Measurements from ENCODE around the gene GPC6.

Gene GPC6

DNA sequence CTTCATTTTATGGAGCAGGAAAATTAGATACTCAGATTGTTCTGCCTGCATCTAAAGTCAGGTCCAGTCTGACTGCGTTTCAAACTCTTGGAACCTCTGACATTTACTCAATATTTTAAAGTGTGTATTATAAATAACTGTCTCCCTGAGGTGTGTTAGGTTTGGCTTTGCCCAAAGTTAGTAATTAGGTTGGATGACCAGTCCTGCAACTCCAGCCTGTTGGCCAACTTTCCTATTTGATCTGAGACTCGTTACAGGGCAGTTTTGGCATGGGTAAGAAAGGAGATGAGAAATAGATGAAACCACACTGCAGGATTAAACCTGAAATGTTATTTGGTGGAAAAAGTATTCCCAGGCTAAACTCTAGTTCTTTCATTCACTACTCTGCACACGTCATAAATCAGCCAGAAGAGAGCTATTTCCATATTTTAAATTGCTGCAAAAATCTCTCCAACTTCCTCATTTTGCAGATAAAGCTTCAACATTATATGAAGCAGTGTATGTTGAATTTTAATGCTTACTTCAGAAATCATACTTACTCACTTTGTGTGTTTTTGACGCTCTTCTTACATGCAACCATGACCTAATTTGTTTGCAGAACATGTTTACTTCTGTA lies 895.8 kb downstream of the GPC6 start:
- Histone ChIP-seq H2AK5ac (ENCODE audit: low read depth, low read length) (no peak overlapping the region), H2AFZ (ENCODE audit: low read length) (no peak overlapping the region), H3K79me1 (ENCODE audit: low read depth, low read length) (no peaks in the 10 kb centered on the region), H3K23ac (ENCODE audit: low read depth, low read length, poor library complexity) (no peak overlapping the region), H2BK120ac (ENCODE audit: low read depth, low read length) (no peak overlapping the region), H2BK5ac (ENCODE audit: low read length) (no peak overlapping the region), H3K27me3 (ENCODE audit: control insufficient read depth in 3 of 3, insufficient read depth in 3 of 3, low read depth in 1 of 3, low read length in 3 of 3) (no peaks in the 10 kb centered on the region), H2BK15ac (ENCODE audit: low read length) (no peak overlapping the region), H3K4me3 (ENCODE audit: low read length in 2 of 2) (no peak overlapping the region), H3K9me3 (replicated peaks in 1 of 2; ENCODE audit: control insufficient read depth in 2 of 2, insufficient read depth in 1 of 2, low read depth in 1 of 2, low read length in 2 of 2) (peaks cover 0 to 1% of the 10 kb centered on the region in 2 donors), H3K4me2 (ENCODE audit: insufficient read depth, low read length, poor library complexity, severe bottlenecking) (no peak overlapping the region), H3K36me3 (replicated peaks in 1 of 2; ENCODE audit: control insufficient read depth in 2 of 2, insufficient read depth in 2 of 2, low read length in 2 of 2) (no peaks in the 10 kb centered on the region), H3K14ac (ENCODE audit: low read length) (no peak overlapping the region), H3K18ac (ENCODE audit: low read length) (no peak overlapping the region), H4K8ac (ENCODE audit: low read depth, low read length) (no peak overlapping the region), H4K91ac (ENCODE audit: low read depth, low read length, poor library complexity) (no peak overlapping the region), H3K4me1 (ENCODE audit: control insufficient read depth in 2 of 2, insufficient read depth in 1 of 2, low read depth in 1 of 2, low read length in 2 of 2) (peaks cover 0 to 2% of the 10 kb centered on the region in 2 donors), H2BK12ac (ENCODE audit: low read length) (no peak overlapping the region), H3K4ac (ENCODE audit: low read length) (no peak overlapping the region), H3K27ac (replicated peaks; ENCODE audit: low read length) (no peak overlapping the region), H3K9ac (ENCODE audit: low read depth, low read length, poor library complexity) (no peak overlapping the region)
- WGBS, 2 donors (ENCODE audit: extremely low coverage in 2 of 2, insufficient read length in 2 of 2, insufficient replicate concordance in 1 of 2): no CpG with 5 or more reads among the region's 4 CpGs
- no peak for DNase-seq (ENCODE audit: low spot score)

DNA sequence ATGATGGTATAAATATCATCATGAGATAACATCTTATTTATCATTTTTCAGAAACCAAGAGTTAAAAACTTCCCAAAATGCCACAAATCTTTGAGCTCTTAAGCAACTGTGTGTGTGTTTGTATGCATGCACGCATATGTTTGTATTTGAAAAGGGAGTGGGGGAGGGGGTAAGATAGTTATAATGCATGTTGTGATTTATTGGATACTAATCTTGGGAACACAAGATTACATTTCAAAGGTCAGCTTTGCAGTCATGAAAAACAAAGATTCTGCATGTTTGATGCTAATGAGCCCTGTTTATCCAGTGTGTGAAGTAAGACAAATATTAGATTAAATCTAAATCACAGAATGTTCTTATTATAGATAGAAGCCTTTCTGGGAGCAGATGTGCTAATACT lies 897.0 kb downstream of the GPC6 start:
- Histone ChIP-seq H3K9ac (ENCODE audit: low read depth, low read length, poor library complexity) (no peak overlapping the region), H3K27me3 (ENCODE audit: control insufficient read depth in 3 of 3, insufficient read depth in 3 of 3, low read depth in 1 of 3, low read length in 3 of 3) (no peaks in the 10 kb centered on the region), H2BK12ac (ENCODE audit: low read length) (no peak overlapping the region), H3K4me2 (ENCODE audit: insufficient read depth, low read length, poor library complexity, severe bottlenecking) (no peak overlapping the region), H3K18ac (ENCODE audit: low read length) (no peak overlapping the region), H2BK5ac (ENCODE audit: low read length) (no peak overlapping the region), H2BK15ac (ENCODE audit: low read length) (no peak overlapping the region), H3K14ac (ENCODE audit: low read length) (no peak overlapping the region), H3K4ac (ENCODE audit: low read length) (no peak overlapping the region), H2AK5ac (ENCODE audit: low read depth, low read length) (no peak overlapping the region), H4K91ac (ENCODE audit: low read depth, low read length, poor library complexity) (no peak overlapping the region), H3K27ac (replicated peaks; ENCODE audit: low read length) (no peak overlapping the region), H2BK120ac (ENCODE audit: low read depth, low read length) (no peak overlapping the region), H3K36me3 (replicated peaks in 1 of 2; ENCODE audit: control insufficient read depth in 2 of 2, insufficient read depth in 2 of 2, low read length in 2 of 2) (no peaks in the 10 kb centered on the region), H3K4me1 (ENCODE audit: control insufficient read depth in 2 of 2, insufficient read depth in 1 of 2, low read depth in 1 of 2, low read length in 2 of 2) (peaks cover 0 to 2% of the 10 kb centered on the region in 2 donors), H3K23ac (ENCODE audit: low read depth, low read length, poor library complexity) (no peak overlapping the region), H3K4me3 (ENCODE audit: low read length in 2 of 2) (no peak overlapping the region), H4K8ac (ENCODE audit: low read depth, low read length) (no peak overlapping the region), H2AFZ (ENCODE audit: low read length) (no peak overlapping the region), H3K9me3 (replicated peaks in 1 of 2; ENCODE audit: control insufficient read depth in 2 of 2, insufficient read depth in 1 of 2, low read depth in 1 of 2, low read length in 2 of 2) (peaks cover 0 to 1% of the 10 kb centered on the region in 2 donors), H3K79me1 (ENCODE audit: low read depth, low read length) (no peaks in the 10 kb centered on the region)
- WGBS, 2 donors (ENCODE audit: extremely low coverage in 2 of 2, insufficient read length in 2 of 2, insufficient replicate concordance in 1 of 2): no CpG with 5 or more reads among the region's 1 CpG
- DNase-seq (ENCODE audit: low spot score): no peak

DNA sequence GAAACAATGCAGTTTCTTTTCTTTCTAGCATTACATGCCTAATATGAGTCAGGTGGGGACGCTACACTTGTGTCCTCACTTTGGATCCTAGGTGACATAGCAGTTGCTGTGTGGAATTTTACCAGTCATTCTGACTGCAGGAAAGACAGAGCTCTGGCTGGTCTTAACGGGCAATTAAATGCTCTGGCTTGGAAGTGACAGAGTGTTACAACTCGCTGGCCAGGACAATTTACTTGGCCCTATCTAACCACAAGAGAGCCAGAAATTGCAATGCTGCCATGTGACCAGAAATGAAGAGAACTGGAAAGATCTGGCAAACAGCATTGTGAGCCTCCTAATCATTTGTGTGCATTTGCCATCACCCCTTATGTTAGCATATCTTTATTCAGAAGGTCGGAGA lies 901.8 kb downstream of the GPC6 start:
- WGBS, 2 donors (ENCODE audit: extremely low coverage in 2 of 2, insufficient read length in 2 of 2, insufficient replicate concordance in 1 of 2): no CpG with 5 or more reads among the region's 4 CpGs
- Histone ChIP-seq H3K4me2 (ENCODE audit: insufficient read depth, low read length, poor library complexity, severe bottlenecking) (no peak overlapping the region), H3K79me1 (ENCODE audit: low read depth, low read length) (no peaks in the 10 kb centered on the region), H2BK120ac (ENCODE audit: low read depth, low read length) (no peak overlapping the region), H3K18ac (ENCODE audit: low read length) (no peak overlapping the region), H3K27me3 (ENCODE audit: control insufficient read depth in 3 of 3, insufficient read depth in 3 of 3, low read depth in 1 of 3, low read length in 3 of 3) (no peaks in the 10 kb centered on the region), H3K27ac (replicated peaks; ENCODE audit: low read length) (no peak overlapping the region), H2AFZ (ENCODE audit: low read length) (no peak overlapping the region), H2AK5ac (ENCODE audit: low read depth, low read length) (no peak overlapping the region), H2BK12ac (ENCODE audit: low read length) (no peak overlapping the region), H3K23ac (ENCODE audit: low read depth, low read length, poor library complexity) (no peak overlapping the region), H3K4me1 (ENCODE audit: control insufficient read depth in 2 of 2, insufficient read depth in 1 of 2, low read depth in 1 of 2, low read length in 2 of 2) (no peaks in the 10 kb centered on the region), H3K9ac (ENCODE audit: low read depth, low read length, poor library complexity) (no peak overlapping the region), H3K9me3 (replicated peaks in 1 of 2; ENCODE audit: control insufficient read depth in 2 of 2, insufficient read depth in 1 of 2, low read depth in 1 of 2, low read length in 2 of 2) (peaks cover 0 to 1% of the 10 kb centered on the region in 2 donors), H3K14ac (ENCODE audit: low read length) (no peak overlapping the region), H2BK5ac (ENCODE audit: low read length) (no peak overlapping the region), H3K36me3 (replicated peaks in 1 of 2; ENCODE audit: control insufficient read depth in 2 of 2, insufficient read depth in 2 of 2, low read length in 2 of 2) (no peaks in the 10 kb centered on the region), H4K91ac (ENCODE audit: low read depth, low read length, poor library complexity) (no peak overlapping the region), H4K8ac (ENCODE audit: low read depth, low read length) (no peak overlapping the region), H3K4ac (ENCODE audit: low read length) (no peak overlapping the region), H2BK15ac (ENCODE audit: low read length) (no peak overlapping the region), H3K4me3 (ENCODE audit: low read length in 2 of 2) (no peak overlapping the region)
- no peak for DNase-seq (ENCODE audit: low spot score)

DNA sequence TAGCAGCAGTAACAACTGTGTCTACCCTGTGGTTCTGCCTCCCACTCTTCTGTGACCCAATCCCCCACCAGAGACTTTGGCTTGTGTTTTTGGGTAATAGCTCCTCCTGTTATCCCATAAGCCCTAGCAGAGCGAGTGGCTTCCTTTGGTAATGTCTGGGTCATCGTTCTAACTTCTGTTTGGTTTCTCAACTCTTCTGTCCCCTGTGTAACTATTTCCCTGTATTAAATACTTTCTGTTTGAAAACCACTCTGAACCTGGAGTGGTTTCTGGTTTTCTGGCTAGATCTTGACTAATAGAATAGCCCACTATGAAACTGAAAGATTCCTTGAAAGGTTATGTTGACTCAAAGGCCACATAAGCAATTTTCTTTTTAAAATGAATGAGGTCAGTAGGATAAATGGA lies 902.9 kb downstream of the GPC6 start:
- Histone ChIP-seq H3K23ac (ENCODE audit: low read depth, low read length, poor library complexity) (no peak overlapping the region), H3K9ac (ENCODE audit: low read depth, low read length, poor library complexity) (no peak overlapping the region), H3K4ac (ENCODE audit: low read length) (no peak overlapping the region), H3K36me3 (replicated peaks in 1 of 2; ENCODE audit: control insufficient read depth in 2 of 2, insufficient read depth in 2 of 2, low read length in 2 of 2) (no peaks in the 10 kb centered on the region), H3K9me3 (replicated peaks in 1 of 2; ENCODE audit: control insufficient read depth in 2 of 2, insufficient read depth in 1 of 2, low read depth in 1 of 2, low read length in 2 of 2) (peaks cover 0 to 1% of the 10 kb centered on the region in 2 donors), H2AK5ac (ENCODE audit: low read depth, low read length) (no peak overlapping the region), H2BK12ac (ENCODE audit: low read length) (no peak overlapping the region), H3K4me1 (ENCODE audit: control insufficient read depth in 2 of 2, insufficient read depth in 1 of 2, low read depth in 1 of 2, low read length in 2 of 2) (no peaks in the 10 kb centered on the region), H3K27me3 (ENCODE audit: control insufficient read depth in 3 of 3, insufficient read depth in 3 of 3, low read depth in 1 of 3, low read length in 3 of 3) (no peaks in the 10 kb centered on the region), H3K14ac (ENCODE audit: low read length) (no peak overlapping the region), H4K8ac (ENCODE audit: low read depth, low read length) (no peak overlapping the region), H3K4me3 (ENCODE audit: low read length in 2 of 2) (peak overlapping the region in 1 of 2 donors; percentile 18), H2BK120ac (ENCODE audit: low read depth, low read length) (no peak overlapping the region), H2BK5ac (ENCODE audit: low read length) (no peak overlapping the region), H3K79me1 (ENCODE audit: low read depth, low read length) (no peaks in the 10 kb centered on the region), H3K4me2 (ENCODE audit: insufficient read depth, low read length, poor library complexity, severe bottlenecking) (no peak overlapping the region), H3K27ac (replicated peaks; ENCODE audit: low read length) (no peak overlapping the region), H2BK15ac (ENCODE audit: low read length) (no peak overlapping the region), H3K18ac (ENCODE audit: low read length) (no peak overlapping the region), H4K91ac (ENCODE audit: low read depth, low read length, poor library complexity) (no peak overlapping the region), H2AFZ (ENCODE audit: low read length) (no peak overlapping the region)
- WGBS, 2 donors (ENCODE audit: extremely low coverage in 2 of 2, insufficient read length in 2 of 2, insufficient replicate concordance in 1 of 2): no CpG with 5 or more reads among the region's 2 CpGs
- no peak for DNase-seq (ENCODE audit: low spot score)

Data from neuronal stem cell (in vitro differentiated cells).